ENCODE data around the gene INPP5K.

GRCh38 chr17:1498869-1499268, 17.5 kb downstream of the INPP5K start:
- TF ChIP-seq CTCF (IDR thresholded peaks at IDR 0.05) (no peak), POLR2A (IDR thresholded peaks at IDR 0.05) (no peak), EP300 (IDR thresholded peaks at IDR 0.05) (no peak)
